Subcutaneous adipose tissue (tissue), 4 donors: ENCODE data around the gene FAM222B. TPM values are rescaled to one million over a fixed set of nuclear protein-coding genes. Genes with fewer than 3 reads are reported as not detected.

ENCODE experiments used
- total RNA-seq, 4 donors: library from RNA; depleted of rRNA; stranded (reverse); fragments of >200 nt; gene quantifications; one replicate each; pipeline ENCODE4 v1.1.0, GENCODE V29; 2016
- TF ChIP-seq, protein P1 (sequence below): fragments of 450-650 bp; IDR thresholded peaks from one replicate; pipeline ENCODE4 v1.5.1; 2016; ENCODE audit warnings: low read depth, mild to moderate bottlenecking, control low read depth, antibody characterized with exemption, moderate library complexity

The FAM222B gene
- total RNA-seq, 4 donors from 2014 or later, result 6.6 to 30.0 (median 12.1) TPM

DNA sequence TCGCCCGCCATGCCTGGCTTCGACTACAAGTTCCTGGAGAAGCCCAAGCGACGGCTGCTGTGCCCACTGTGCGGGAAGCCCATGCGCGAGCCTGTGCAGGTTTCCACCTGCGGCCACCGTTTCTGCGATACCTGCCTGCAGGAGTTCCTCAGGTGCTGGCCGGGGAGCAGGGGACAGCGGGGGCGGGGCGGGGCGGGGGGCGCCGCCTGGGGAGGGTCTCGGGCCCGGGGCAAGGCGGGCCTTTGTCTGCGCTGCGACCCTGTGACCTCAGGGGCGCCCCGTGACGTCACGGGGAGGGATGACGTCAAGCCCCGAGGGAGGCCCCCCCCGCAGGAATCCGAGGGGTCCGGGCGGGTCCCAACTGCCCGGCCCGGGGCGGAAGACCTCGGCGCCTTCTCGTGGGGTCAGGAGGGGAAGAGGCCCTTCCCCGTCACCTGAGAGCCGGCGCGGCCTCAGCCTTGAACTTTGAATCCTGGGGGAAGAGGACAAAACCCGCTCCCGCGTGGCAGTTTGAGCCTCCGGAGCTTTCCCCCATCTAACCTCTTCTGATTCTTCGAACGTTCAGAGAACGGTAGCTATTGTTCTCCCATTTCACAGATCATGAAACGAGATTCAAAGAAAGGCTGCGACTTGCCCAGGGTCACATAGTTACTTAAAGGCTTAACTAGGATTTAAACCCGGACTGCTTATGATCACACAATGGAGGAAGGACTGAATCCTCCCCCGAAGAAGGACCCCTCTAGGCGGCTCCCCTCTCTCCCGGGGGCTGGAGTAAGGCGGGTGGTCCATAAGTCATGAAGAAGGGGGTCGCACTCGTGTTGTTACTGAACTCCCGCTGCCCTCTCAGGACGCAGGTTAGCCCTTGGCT is 98.3 kb downstream of the FAM222B start:
- TF ChIP-seq, protein P1, sequence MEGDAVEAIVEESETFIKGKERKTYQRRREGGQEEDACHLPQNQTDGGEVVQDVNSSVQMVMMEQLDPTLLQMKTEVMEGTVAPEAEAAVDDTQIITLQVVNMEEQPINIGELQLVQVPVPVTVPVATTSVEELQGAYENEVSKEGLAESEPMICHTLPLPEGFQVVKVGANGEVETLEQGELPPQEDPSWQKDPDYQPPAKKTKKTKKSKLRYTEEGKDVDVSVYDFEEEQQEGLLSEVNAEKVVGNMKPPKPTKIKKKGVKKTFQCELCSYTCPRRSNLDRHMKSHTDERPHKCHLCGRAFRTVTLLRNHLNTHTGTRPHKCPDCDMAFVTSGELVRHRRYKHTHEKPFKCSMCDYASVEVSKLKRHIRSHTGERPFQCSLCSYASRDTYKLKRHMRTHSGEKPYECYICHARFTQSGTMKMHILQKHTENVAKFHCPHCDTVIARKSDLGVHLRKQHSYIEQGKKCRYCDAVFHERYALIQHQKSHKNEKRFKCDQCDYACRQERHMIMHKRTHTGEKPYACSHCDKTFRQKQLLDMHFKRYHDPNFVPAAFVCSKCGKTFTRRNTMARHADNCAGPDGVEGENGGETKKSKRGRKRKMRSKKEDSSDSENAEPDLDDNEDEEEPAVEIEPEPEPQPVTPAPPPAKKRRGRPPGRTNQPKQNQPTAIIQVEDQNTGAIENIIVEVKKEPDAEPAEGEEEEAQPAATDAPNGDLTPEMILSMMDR, result no peak

DNA sequence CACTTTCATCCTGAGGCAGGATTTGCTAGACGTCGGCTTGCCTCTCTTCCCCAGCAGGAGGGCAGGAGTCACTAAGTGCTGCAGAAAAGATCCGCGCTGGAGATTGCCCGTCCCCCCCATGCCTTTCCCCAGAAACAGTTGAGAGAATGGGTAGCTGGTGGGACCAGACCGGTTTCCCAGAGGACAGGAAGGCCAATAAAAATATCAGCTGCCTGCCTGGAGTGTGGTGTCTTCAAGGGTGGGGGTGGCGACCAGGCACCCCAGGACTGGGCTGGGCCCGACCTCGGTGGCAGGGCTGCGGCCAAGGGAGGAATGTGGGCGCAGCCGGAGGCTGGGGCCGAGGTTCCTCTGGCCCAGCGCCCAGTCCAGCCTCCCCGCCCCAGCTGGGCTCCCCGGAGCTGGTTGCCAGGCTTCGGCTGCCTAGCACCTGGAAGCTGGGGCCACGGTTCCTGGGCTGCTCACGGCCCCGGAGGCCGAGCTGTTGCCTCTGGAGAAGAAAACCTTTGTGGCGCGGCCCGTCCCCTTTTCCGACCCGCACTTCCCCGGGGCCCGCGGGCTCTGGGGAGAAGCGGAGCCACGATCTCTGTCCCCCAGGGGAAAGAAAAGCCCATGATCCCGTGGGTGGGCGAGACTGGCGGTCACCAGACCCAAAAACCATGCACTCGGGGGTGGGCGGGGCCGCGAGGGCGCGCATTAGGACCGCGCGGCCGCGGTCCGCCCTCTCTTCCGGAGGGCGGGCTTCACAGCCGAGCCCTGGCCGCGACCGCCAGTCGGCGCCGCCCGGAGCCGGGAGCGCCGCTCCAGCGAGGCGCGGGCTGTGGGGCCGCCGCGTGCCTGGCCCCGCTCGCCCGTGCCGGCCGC is 99.1 kb downstream of the FAM222B start, which contains the start of gene TRAF4:
TSS of gene TRAF4 (plus strand) at position 769 of the 861 bp plus-strand sequence. CDS start 102 bp downstream, outside the sequence.
- TF ChIP-seq, protein P1, result no peak

DNA sequence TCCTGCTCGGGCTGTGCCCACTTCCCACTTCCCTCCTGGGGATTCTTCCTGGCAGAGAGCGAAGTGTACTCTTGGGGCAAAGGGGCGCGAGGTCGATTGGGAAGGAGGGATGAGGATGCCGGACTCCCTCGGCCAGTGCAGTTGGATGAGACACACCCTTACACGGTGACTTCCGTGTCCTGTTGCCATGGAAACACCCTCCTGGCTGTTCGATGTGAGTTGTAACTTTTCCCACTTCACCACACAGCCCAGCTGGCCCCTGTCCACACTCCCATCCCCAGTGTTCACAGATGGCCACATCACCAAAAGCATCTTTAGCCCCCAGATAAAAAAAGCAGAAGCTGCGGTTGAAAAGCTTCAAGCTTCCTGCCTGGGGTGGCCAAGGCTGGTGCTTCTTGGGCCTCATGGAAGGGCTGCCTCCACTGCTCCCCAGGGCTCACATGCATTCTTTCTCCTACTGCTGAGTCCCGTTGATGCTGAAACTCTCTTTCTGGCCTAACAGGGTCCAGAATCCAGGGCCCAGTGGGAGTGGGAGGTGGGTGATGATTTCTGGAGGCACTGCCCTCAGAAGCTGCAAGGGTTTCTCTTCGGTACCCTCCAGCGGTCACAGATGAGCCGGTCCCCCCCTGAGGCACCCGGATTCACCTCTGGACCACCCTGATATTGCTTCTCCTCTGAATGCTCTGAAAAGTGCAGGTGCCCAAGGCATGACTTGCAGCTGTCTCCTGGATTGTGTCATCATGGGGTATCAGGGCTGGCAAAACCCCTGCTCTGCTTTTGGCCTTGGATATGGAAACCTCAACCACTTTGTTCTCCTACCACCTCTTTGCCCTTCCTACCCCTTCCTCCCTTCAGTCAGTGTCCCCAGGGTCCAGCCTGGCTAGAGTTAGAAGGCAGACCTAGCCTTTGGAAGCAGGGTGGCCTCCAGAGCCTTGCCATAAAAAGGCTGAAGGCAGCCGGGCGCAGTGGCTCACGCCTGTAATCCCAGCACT is 100.9 kb downstream of the FAM222B start:
- TF ChIP-seq, protein P1, result no peak

DNA sequence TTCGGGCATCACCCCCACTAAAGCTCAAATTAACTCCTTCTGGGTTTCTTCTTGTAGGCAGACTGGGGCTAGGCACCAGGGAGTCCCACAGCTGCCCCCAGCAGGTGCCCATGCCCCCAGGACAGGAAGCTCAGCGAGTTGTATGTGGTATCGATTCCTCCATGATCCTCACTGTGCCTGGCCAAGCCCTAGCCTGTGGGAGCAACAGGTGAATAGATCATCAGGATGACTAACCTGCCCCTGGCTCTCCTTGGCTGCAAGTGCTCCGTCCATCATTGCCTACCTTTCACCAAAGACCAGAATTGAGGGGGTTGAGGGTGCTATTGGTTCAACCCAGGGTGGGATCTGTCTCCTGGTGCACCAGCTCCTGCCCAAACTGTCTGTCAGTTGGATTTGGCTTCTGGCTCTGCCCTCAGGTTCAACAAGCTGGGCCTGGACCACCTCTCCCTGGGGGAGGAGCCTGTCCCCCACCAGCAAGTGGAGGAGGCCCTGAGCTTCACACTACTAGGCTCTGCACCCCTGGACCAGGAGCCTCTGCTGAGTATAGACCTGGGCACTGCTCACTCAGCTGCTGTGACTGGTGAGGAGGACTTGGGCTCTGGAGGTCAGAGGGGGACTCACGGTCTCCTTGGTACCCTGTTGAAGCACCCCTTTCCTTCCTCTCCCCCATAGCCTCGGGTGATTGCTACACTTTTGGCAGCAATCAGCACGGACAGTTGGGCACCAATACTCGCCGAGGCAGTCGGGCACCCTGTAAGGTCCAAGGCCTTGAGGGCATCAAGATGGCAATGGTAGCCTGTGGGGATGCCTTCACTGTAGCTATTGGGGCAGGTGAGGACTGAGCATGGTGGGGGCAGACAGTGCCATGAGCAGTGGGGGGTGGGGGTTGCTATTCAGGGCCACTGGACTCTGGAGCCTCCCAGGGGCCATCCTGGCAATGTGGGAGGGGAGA is 101.9 kb downstream of the FAM222B start:
- TF ChIP-seq, protein P1, result no peak

DNA sequence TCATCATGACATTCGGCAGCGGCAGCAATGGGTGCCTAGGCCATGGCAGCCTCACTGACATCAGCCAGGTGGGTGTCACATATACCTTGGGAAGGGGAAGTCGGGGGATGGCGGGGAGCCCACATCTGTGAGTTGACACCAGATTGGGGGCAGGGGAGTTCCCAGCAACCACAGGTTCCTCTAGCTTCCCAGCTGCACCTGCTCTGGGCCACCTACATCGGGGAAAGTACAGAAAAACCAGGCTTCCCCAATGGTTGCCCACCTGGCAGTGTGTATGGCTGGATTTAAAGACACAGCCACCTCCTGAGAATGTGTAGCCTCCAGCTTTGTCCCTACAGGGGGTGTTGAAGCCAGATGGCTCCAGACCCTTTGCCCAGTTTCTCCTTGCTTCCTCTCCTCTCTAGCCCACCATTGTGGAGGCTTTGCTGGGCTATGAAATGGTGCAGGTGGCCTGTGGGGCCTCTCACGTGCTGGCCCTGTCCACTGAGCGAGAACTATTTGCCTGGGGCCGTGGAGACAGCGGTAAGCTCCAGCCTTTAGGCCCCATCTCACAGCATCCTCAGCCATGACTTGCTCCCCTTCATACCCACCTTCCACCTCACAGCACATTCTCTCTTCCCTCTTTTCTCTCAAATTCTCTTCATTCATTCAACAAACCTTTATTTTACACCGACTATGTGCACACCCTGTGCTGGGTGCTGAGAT is 103.8 kb downstream of the FAM222B start:
- TF ChIP-seq, protein P1, result no peak
